ENCODE measurements around the gene LAPTM5.

The LAPTM5 gene

DNA sequence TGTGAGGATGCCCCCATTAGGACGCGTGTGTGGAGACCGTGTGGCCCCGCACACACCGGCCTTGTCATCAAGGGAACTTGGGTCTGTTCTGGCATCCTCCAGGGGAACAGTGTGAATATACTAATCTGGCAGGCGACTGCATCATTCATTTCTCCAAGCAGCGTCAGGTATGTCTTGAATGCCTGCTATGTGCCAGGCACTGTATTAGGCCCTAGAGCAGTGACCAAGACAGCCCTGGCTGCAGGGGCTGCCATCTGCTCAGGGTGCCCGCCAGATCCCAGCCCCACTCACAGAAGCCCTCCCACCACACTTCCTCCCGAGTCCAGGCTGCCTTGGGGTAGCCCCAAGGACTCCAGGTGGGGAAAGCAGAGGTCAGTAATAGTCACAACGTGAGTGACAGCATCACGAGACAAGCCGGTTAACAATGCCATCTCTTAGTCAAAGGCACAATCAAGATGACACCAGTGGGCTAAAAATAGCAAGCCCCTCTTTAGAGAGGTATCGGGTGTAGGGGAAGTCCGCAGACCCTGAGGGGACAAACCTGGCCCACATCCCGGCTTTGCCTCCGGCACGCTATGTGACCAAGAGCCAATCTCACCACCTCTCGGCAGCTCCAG is 7.5 kb upstream of the LAPTM5 start:
- TF ChIP-seq FOXP2 (optimal IDR thresholded peaks at IDR 0.05; ENCODE audit: borderline replicate concordance, extremely low read depth, extremely low read length, insufficient read depth) (no peak), TAF1 (IDR thresholded peaks at IDR 0.05; ENCODE audit: borderline replicate concordance, insufficient read depth, low read length) (no peak), SIN3A (IDR thresholded peaks at IDR 0.05; ENCODE audit: borderline replicate concordance, insufficient read depth, low read length) (no peak), POLR2AphosphoS5 (IDR thresholded peaks at IDR 0.05; ENCODE audit: low read depth, low read length) (no peak)
- TF ChIP-seq, protein P1, sequence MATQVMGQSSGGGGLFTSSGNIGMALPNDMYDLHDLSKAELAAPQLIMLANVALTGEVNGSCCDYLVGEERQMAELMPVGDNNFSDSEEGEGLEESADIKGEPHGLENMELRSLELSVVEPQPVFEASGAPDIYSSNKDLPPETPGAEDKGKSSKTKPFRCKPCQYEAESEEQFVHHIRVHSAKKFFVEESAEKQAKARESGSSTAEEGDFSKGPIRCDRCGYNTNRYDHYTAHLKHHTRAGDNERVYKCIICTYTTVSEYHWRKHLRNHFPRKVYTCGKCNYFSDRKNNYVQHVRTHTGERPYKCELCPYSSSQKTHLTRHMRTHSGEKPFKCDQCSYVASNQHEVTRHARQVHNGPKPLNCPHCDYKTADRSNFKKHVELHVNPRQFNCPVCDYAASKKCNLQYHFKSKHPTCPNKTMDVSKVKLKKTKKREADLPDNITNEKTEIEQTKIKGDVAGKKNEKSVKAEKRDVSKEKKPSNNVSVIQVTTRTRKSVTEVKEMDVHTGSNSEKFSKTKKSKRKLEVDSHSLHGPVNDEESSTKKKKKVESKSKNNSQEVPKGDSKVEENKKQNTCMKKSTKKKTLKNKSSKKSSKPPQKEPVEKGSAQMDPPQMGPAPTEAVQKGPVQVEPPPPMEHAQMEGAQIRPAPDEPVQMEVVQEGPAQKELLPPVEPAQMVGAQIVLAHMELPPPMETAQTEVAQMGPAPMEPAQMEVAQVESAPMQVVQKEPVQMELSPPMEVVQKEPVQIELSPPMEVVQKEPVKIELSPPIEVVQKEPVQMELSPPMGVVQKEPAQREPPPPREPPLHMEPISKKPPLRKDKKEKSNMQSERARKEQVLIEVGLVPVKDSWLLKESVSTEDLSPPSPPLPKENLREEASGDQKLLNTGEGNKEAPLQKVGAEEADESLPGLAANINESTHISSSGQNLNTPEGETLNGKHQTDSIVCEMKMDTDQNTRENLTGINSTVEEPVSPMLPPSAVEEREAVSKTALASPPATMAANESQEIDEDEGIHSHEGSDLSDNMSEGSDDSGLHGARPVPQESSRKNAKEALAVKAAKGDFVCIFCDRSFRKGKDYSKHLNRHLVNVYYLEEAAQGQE (IDR thresholded peaks at IDR 0.05; ENCODE audit: insufficient read depth in 1 of 2, low read depth in 2 of 2, low read length in 2 of 2), result no peak

DNA sequence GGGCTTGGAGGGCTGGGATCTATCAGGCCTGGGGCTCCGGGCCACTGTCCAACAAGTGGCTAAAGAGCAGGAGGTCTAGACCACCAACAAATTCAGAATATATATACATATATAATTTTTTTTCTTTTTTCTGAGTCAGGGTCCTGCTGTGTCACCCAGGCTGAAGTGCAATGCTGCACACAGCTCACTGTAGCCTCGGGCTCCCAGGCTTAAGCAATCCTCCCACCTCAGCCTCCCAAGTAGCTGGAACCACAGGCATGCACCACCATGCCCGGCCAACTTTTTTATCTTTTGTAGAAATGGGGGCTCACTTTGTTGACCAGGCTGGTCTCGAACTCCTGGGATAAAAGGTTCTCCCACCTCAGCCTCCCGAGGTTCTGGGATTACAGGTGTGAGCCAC is 6.8 kb upstream of the LAPTM5 start:
- no peak for TF ChIP-seq POLR2AphosphoS5 (IDR thresholded peaks at IDR 0.05; ENCODE audit: low read depth, low read length)
- TF ChIP-seq, protein P1 (IDR thresholded peaks at IDR 0.05; ENCODE audit: insufficient read depth in 1 of 2, low read depth in 2 of 2, low read length in 2 of 2), result no peak
- no peak for TF ChIP-seq TAF1 (IDR thresholded peaks at IDR 0.05; ENCODE audit: borderline replicate concordance, insufficient read depth, low read length)
- no peak for TF ChIP-seq SIN3A (IDR thresholded peaks at IDR 0.05; ENCODE audit: borderline replicate concordance, insufficient read depth, low read length)
- TF ChIP-seq FOXP2 (optimal IDR thresholded peaks at IDR 0.05; ENCODE audit: borderline replicate concordance, extremely low read depth, extremely low read length, insufficient read depth), result no peak

DNA sequence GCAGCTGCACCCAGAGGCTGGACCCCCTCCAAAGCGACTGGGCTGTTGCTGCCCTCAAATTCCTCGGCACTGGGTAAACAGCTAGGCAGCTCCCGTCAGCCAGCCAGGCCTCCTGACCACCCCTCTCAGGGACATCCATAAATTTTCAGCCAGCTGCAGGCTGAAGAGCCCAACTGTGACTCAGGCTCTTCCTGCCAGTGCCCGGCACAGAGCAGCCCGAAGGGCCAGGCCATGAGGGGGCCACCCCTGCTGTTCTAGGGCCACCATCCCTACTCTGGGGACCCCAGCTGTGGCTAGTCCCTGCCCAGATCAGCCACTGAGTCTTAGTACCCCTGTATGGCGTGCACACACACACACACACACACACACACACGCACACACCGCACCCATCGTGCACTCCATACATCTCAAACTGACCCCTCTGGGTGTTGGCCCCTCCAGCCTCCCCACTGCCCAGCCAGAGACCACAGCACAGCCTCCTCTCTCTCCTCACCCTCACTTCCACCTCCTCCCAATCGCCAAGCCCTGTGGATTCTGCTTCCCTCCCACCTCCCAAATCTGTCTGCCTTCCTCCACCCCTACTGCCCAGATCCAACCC is 6.2 kb upstream of the LAPTM5 start:
- TF ChIP-seq TAF1 (IDR thresholded peaks at IDR 0.05; ENCODE audit: borderline replicate concordance, insufficient read depth, low read length), result no peak
- no peak for TF ChIP-seq POLR2AphosphoS5 (IDR thresholded peaks at IDR 0.05; ENCODE audit: low read depth, low read length)
- no peak for TF ChIP-seq FOXP2 (optimal IDR thresholded peaks at IDR 0.05; ENCODE audit: borderline replicate concordance, extremely low read depth, extremely low read length, insufficient read depth)
- TF ChIP-seq, protein P1 (IDR thresholded peaks at IDR 0.05; ENCODE audit: insufficient read depth in 1 of 2, low read depth in 2 of 2, low read length in 2 of 2), result no peak
- no peak for TF ChIP-seq SIN3A (IDR thresholded peaks at IDR 0.05; ENCODE audit: borderline replicate concordance, insufficient read depth, low read length)

DNA sequence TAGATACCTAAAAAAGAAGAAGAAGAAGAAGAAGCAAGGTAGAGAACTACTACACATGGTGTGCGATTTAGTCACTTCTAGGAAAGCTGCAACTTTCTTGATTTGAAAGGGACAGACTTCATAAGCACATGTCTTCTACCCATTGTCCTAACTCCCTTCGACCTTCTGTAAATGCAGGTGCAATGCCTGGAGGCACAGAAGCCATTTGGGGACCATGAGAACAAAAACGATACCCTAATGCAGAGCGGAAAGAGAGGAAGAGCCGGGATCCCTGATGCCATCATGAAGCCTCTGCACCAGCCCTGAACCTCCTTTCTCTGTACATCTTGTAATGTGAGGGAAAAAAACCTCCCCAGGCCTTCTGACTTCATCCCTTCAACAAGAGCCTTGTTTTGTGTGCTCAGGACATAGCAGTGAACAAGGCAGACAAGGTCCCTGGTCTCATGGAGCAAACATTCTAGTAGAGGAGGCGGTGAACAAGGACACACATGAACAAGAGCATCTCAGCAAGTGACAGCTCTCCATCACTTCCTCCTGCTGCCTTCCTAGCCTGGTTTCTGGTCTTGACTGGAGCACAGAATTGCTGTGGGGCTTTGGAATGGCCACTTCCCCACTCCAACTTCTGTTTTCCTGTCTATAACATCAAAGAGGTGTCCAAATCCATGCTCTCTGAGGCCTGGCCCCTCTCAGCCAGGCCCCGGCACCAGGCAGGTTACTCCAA is 5.5 kb upstream of the LAPTM5 start:
- TF ChIP-seq FOXP2 (optimal IDR thresholded peaks at IDR 0.05; ENCODE audit: borderline replicate concordance, extremely low read depth, extremely low read length, insufficient read depth) (no peak), POLR2AphosphoS5 (IDR thresholded peaks at IDR 0.05; ENCODE audit: low read depth, low read length) (no peak), SIN3A (IDR thresholded peaks at IDR 0.05; ENCODE audit: borderline replicate concordance, insufficient read depth, low read length) (no peak)
- TF ChIP-seq, protein P1 (IDR thresholded peaks at IDR 0.05; ENCODE audit: insufficient read depth in 1 of 2, low read depth in 2 of 2, low read length in 2 of 2), result no peak
